Measurements from ENCODE around the gene RASL12.

DNA sequence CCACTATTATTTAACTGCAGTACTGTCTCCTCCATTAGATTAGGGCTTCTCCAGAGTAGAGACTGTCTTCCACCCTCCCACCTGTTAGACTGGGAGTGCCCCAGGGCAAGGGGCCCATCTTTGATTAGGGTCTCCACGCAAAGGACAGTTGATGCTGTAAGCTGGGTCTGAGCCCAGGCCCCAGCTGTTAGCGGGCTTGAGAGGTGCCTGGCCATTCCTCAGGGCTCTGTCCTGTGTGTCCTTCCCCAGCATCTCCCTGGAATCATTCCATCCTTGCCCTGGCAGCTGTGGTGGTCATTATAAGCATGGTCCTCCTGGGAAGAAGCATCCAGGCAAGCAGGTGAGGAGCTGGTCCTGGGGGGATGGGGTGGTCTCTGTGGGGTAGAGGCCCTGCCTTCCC lies 16.5 kb downstream of the RASL12 start:
- TF ChIP-seq, protein P1, sequence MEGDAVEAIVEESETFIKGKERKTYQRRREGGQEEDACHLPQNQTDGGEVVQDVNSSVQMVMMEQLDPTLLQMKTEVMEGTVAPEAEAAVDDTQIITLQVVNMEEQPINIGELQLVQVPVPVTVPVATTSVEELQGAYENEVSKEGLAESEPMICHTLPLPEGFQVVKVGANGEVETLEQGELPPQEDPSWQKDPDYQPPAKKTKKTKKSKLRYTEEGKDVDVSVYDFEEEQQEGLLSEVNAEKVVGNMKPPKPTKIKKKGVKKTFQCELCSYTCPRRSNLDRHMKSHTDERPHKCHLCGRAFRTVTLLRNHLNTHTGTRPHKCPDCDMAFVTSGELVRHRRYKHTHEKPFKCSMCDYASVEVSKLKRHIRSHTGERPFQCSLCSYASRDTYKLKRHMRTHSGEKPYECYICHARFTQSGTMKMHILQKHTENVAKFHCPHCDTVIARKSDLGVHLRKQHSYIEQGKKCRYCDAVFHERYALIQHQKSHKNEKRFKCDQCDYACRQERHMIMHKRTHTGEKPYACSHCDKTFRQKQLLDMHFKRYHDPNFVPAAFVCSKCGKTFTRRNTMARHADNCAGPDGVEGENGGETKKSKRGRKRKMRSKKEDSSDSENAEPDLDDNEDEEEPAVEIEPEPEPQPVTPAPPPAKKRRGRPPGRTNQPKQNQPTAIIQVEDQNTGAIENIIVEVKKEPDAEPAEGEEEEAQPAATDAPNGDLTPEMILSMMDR (IDR thresholded peaks at IDR 0.05 in 8 of 11, conservative IDR thresholded peaks at IDR 0.05 in 3 of 11), result no peak
- TF ChIP-seq POLR2A (IDR thresholded peaks at IDR 0.05), result no peak

Data from spleen (tissue), 7 donors.